Naive thymus-derived CD8-positive, alpha-beta T cell (primary cell): ENCODE results near the gene ELAVL2. TPM values are rescaled to one million over a fixed set of nuclear protein-coding genes. Genes with fewer than 3 reads are reported as not detected.
A peak's percentile ranks its signal among the peaks of the same experiment; 100 is the strongest.

ENCODE experiments used
- ATAC-seq, 2 donors: fragments of 150-1000 bp; cut with Tn5 transposase in 1 of 2; sonication (Bioruptor Pico), chemical (Tn5 transposase) in 1 of 2; 1 replicate in 1 of 2; 2 replicates in 1 of 2; pipeline ENCODE4 v1.10.0; 2021; ENCODE audit warnings: mild to moderate bottlenecking in 2 of 2, moderate library complexity in 2 of 2
- POLR2A ChIA-PET: fragments of 350-600 bp; sonication (Branson Sonifier 250); formaldehyde crosslinking; loops from one replicate; lab custom pipeline; 2021; ENCODE audit warnings: antibody characterized with exemption; lab: Charles Lee
- DNase-seq, 10 donors: peaks; one replicate each; pipeline versions ENCODE4 v3.0.0 to v3.0.0-alpha.2; 2020 to 2022
- H3K27ac Mint-ChIP-seq, 10 donors: one replicate each; pipeline ENCODE4 v1.8.0; 2020 to 2022; ENCODE audit warnings: mild to moderate bottlenecking in 10 of 10, mixed read lengths in 10 of 10, moderate library complexity in 4 of 10, inconsistent platforms in 1 of 10
- H3K27me3 Mint-ChIP-seq, 5 donors: one replicate each; pipeline ENCODE4 v1.8.0; 2021 to 2022; ENCODE audit warnings: mixed read lengths in 5 of 5
- H3K36me3 Mint-ChIP-seq, 3 donors: one replicate each; pipeline ENCODE4 v1.8.0; 2020 to 2022; ENCODE audit warnings: mixed read lengths in 3 of 3, mild to moderate bottlenecking in 2 of 3, inconsistent platforms in 1 of 3
- H3K4me1 Mint-ChIP-seq, 4 donors: one replicate each; pipeline ENCODE4 v1.8.0; 2021 to 2022; ENCODE audit warnings: mixed read lengths in 4 of 4
- H3K4me3 Mint-ChIP-seq, 10 donors: one replicate each; pipeline ENCODE4 v1.8.0; 2020 to 2022; ENCODE audit warnings: mild to moderate bottlenecking in 10 of 10, mixed read lengths in 10 of 10, moderate library complexity in 6 of 10, inconsistent platforms in 1 of 10
- H3K9me3 Mint-ChIP-seq, 9 donors: one replicate each; pipeline ENCODE4 v1.8.0; 2020 to 2022; ENCODE audit warnings: mixed read lengths in 9 of 9, mild to moderate bottlenecking in 3 of 9, inconsistent platforms in 1 of 9, moderate library complexity in 1 of 9
- polyA plus RNA-seq, 3 donors: library from polyadenylated mRNA; unstranded; fragments of 300-500 nt; fragmentation: Illumina TruSeq; gene quantifications; one replicate each; pipeline ENCODE4 v1.2.3, GENCODE V29; 2021
- total RNA-seq, 8 experiments: library from RNA in 2 of 8; stranded (reverse) in 2 of 8; gene quantifications; one replicate each; pipeline ENCODE4 v1.2.3 and lab custom pipeline; 2021 to 2026

The ELAVL2 gene
- total and polyA plus RNA-seq, 5 experiments from 2014 or later = not detected

GRCh38 chr9:23829580-23830475 is 3.8 kb upstream of the ELAVL2 start:
- ATAC-seq (no peak), DNase-seq (no peak)
- POLR2A ChIA-PET = no interaction called here
- Mint-ChIP-seq H3K4me3 (no peak overlapping the region), H3K9me3 (peaks cover 3 to 35% (median 11%) of the 10 kb centered on the region in 9 donors), H3K27me3 (peaks cover 25 to 43% (median 39%) of the 10 kb centered on the region in 5 donors), H3K36me3 (peaks cover 0 to 21% (median 6%) of the 10 kb centered on the region in 3 donors), H3K4me1 (no peaks in the 10 kb centered on the region), H3K27ac (no peak overlapping the region)

- Mint-ChIP-seq H3K4me3 (no peak overlapping the region), H3K36me3 (peaks cover 3 to 15% (median 9%) of the 10 kb centered on the region in 3 donors), H3K9me3 (peaks cover 3 to 31% (median 17%) of the 10 kb centered on the region in 9 donors), H3K27ac (no peak overlapping the region), H3K4me1 (no peaks in the 10 kb centered on the region), H3K27me3 (peaks cover 23 to 46% (median 26%) of the 10 kb centered on the region in 5 donors)
- POLR2A ChIA-PET = no interaction called here
- ATAC-seq (no peak), DNase-seq (no peak)
These were observed 340 bp downstream of the ELAVL2 start for GRCh38 chr9:23825700-23826099.

DNA sequence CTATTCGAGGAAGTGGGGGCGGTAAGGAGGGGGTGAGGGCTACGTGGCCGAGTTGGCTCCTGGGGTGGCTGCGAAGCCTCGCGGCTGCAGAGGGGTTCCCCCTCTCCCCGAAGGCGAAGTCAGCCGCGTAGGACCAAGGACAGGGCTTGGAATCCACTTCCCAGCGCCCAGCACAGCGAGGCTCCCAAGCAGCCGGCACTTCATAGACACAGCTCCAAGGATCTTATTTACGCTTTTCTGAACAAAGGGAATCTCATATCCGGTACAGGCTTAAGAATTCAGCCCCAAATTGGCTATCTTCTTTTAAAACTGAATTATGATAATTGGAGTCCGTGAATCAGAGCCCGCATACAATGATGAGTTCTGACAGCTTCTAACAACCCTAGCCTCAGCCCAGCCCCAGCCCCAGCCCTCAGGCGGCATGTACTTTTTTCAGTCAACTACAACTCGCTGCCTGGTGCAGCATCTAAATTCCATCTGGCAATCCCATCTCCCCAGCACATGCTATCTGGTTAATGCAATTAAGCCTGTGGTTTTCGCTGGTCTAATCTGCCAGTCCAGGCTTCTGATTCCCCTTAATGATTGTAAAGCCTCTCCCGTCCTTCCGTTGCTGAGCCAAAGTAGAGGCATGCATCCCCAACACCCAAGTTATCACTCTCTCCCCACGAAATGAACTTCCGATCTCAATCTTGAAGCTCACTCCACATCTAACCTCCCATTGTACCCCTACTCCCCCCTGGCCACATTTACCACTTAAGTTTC is 1.0 kb downstream of the ELAVL2 start:
- DNase-seq (no peak), ATAC-seq (no peak)
- H3K9me3 Mint-ChIP-seq = peaks cover 4 to 27% (median 17%) of the 10 kb centered on the region in 9 donors
- H3K4me3 Mint-ChIP-seq = no peak overlapping the region
- peaks cover 3 to 11% (median 7%) of the 10 kb centered on the region in 3 donors for H3K36me3 Mint-ChIP-seq
- POLR2A ChIA-PET = no interaction called here
- H3K27me3 Mint-ChIP-seq = peaks cover 19 to 46% (median 26%) of the 10 kb centered on the region in 5 donors
- no peak overlapping the region for H3K27ac Mint-ChIP-seq
- H3K4me1 Mint-ChIP-seq = no peaks in the 10 kb centered on the region

DNA sequence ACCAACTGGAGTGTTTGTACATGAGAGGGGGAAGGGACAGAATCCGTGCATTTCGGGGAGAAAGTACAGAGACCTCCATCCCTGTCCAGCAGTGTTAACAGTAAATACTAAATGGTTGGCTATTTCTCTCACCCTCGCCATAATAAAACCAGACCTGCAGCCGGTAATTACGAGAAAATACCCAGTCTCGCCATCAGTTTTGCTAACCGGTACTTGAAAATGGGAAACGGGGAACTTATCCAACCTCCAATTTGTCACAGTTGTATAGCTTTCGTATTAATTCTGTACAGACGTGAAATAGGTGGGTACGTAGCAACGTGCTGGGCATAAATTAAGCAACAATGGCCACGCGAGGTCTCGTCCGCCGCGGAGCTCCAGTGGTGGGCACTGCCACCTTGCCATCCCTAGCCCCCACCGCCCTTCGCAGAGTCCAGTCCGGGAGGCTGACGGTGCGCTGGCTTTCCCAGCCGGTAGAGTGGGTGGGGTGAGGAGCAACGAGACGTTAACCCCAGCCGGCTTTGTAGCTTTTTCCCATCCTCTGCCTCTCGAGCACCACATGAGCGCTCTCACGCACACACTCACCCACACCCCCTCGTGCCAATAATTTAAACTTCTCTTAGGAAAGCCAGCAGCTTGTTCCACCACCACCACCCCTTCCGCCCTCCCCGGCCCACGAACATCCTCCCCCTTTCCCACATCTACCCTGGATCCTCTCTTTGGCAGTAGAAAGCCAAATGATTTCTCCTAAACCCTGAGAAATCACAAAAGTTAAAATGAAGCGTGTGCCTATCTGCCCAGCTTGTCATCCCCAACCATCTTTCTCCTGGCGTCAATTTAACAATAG is 1.8 kb downstream of the ELAVL2 start:
- POLR2A ChIA-PET = no interaction called here
- peak overlapping the region in 1 of 10 donors; percentile 62 for H3K27ac Mint-ChIP-seq
- H3K36me3 Mint-ChIP-seq = peaks cover 3 to 15% (median 10%) of the 10 kb centered on the region in 3 donors
- H3K27me3 Mint-ChIP-seq = peaks cover 19 to 46% (median 29%) of the 10 kb centered on the region in 5 donors
- H3K9me3 Mint-ChIP-seq = peaks cover 5 to 30% (median 17%) of the 10 kb centered on the region in 9 donors
- DNase-seq = no peak
- no peaks in the 10 kb centered on the region for H3K4me1 Mint-ChIP-seq
- no peak for ATAC-seq
- no peak overlapping the region for H3K4me3 Mint-ChIP-seq

DNA sequence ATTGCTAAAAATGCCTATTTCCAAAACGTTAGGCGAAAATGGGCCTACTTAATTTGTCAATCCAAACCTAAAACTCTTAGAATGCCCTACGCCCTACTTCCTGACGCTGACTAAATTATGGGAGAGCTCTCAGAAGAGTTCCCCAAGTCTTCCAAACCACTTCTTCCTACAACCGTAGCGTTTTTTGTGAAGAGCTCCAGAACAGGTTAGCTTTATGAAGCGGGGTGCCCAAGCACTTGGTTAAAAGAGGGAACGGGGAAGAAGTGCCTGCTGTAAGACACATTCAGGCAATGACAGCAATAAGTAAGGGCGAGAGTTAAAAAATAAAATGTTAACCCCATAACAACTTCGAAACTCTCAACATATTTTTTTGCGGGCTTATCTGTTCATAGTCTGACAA is 2.8 kb downstream of the ELAVL2 start:
- no peak overlapping the region for H3K4me3 Mint-ChIP-seq
- no peaks in the 10 kb centered on the region for H3K4me1 Mint-ChIP-seq
- POLR2A ChIA-PET = no interaction called here
- peaks cover 3 to 21% (median 10%) of the 10 kb centered on the region in 3 donors for H3K36me3 Mint-ChIP-seq
- H3K27ac Mint-ChIP-seq = no peak overlapping the region
- peaks cover 3 to 34% (median 19%) of the 10 kb centered on the region in 9 donors for H3K9me3 Mint-ChIP-seq
- no peak for DNase-seq
- ATAC-seq = no peak
- H3K27me3 Mint-ChIP-seq = peaks cover 20 to 50% (median 32%) of the 10 kb centered on the region in 5 donors

- H3K4me3 Mint-ChIP-seq = peak overlapping the region in 4 of 10 donors; percentile 22 to 63 (median 36)
- H3K4me1 Mint-ChIP-seq = no peaks in the 10 kb centered on the region
- H3K36me3 Mint-ChIP-seq = peaks cover 3 to 23% (median 10%) of the 10 kb centered on the region in 3 donors
- DNase-seq = no peak
- no peak overlapping the region for H3K27ac Mint-ChIP-seq
- POLR2A ChIA-PET = no interaction called here
- H3K9me3 Mint-ChIP-seq = peaks cover 0 to 38% (median 17%) of the 10 kb centered on the region in 9 donors
- ATAC-seq = no peak
- peaks cover 24 to 46% (median 32%) of the 10 kb centered on the region in 5 donors for H3K27me3 Mint-ChIP-seq
These were observed 3.5 kb downstream of the ELAVL2 start for GRCh38 chr9:23822261-23823169.

DNA sequence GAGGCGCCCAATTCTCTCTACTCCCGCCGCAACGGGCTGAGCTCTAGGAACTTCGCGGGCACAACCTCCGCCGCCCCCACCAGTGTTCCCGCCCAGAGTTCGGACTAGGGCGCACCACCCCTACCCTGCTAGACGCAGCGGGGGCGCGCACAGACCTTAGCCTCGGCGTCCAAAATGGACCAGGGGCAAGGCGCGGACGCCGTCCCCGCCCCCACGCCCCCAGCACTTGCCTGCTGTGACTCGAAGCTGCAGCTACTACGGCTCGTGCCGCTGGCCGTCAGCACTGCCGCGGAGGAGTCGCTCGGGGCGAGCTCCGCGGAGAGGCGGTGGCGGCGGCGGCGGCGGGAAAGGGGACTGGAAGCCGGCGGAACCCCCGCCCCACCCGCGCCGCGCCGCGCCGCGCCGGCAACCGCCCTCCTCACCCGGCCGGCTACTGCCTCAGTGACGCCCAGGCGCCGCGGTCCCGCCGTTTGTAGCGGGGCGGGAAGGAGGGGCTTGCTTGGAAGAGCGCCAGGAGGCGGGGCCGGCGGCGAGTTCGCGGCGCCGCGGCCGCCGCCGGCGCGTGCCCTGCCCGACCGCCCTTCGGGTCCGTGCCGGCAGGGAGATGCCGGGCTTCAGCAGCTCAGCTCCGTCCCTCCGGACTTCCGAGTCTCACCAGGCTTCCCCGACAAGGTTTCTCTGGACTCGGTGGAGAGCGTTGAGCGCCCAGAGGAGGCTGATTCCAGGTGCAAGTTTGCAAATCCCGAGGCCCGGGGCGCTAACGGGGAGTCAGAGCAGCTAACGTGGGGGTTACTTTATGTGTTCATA is 4.5 kb downstream of the ELAVL2 start:
- ATAC-seq = no peak
- Mint-ChIP-seq H3K4me1 (no peaks in the 10 kb centered on the region), H3K9me3 (peaks cover 0 to 38% (median 17%) of the 10 kb centered on the region in 9 donors), H3K27me3 (peaks cover 24 to 43% (median 32%) of the 10 kb centered on the region in 5 donors), H3K4me3 (peak overlapping the region in 2 of 10 donors; percentile 41 to 63), H3K36me3 (peaks cover 3 to 23% (median 10%) of the 10 kb centered on the region in 3 donors), H3K27ac (no peak overlapping the region)
- no peak for DNase-seq
- POLR2A ChIA-PET = no interaction called here

- peaks cover 24 to 43% (median 32%) of the 10 kb centered on the region in 5 donors for H3K27me3 Mint-ChIP-seq
- H3K36me3 Mint-ChIP-seq = peaks cover 3 to 23% (median 10%) of the 10 kb centered on the region in 3 donors
- H3K9me3 Mint-ChIP-seq = peaks cover 0 to 38% (median 17%) of the 10 kb centered on the region in 9 donors
- peak overlapping the region in 2 of 10 donors; percentile 18 to 43 for H3K27ac Mint-ChIP-seq
- H3K4me1 Mint-ChIP-seq = no peaks in the 10 kb centered on the region
- H3K4me3 Mint-ChIP-seq = peak overlapping the region in 1 of 10 donors; percentile 3
- POLR2A ChIA-PET = no interaction called here
- ATAC-seq (no peak), DNase-seq (no peak)
These were observed 5.3 kb downstream of the ELAVL2 start for GRCh38 chr9:23820451-23821374.

- ATAC-seq (no peak), DNase-seq (no peak)
- Mint-ChIP-seq H3K27me3 (peaks cover 24 to 43% (median 32%) of the 10 kb centered on the region in 5 donors), H3K4me3 (no peak overlapping the region), H3K27ac (no peak overlapping the region), H3K36me3 (peaks cover 3 to 23% (median 10%) of the 10 kb centered on the region in 3 donors), H3K9me3 (peaks cover 0 to 38% (median 18%) of the 10 kb centered on the region in 9 donors), H3K4me1 (no peaks in the 10 kb centered on the region)
- POLR2A ChIA-PET = no interaction called here
These were observed 6.6 kb downstream of the ELAVL2 start for GRCh38 chr9:23819403-23819802.

- H3K9me3 Mint-ChIP-seq = peaks cover 0 to 30% (median 14%) of the 10 kb centered on the region in 9 donors
- no peak for DNase-seq
- peaks cover 0 to 12% (median 0%) of the 10 kb centered on the region in 3 donors for H3K36me3 Mint-ChIP-seq
- H3K27ac Mint-ChIP-seq = no peak overlapping the region
- POLR2A ChIA-PET = no interaction called here
- H3K4me1 Mint-ChIP-seq = no peaks in the 10 kb centered on the region
- peaks cover 9 to 13% (median 12%) of the 10 kb centered on the region in 5 donors for H3K27me3 Mint-ChIP-seq
- no peak overlapping the region for H3K4me3 Mint-ChIP-seq
- no peak for ATAC-seq
These were observed 11.8 kb downstream of the ELAVL2 start for GRCh38 chr9:23814243-23814642.
